GM12878 (cell line): ENCODE measurements around the gene AHNAK. TPM values are rescaled to one million over a fixed set of nuclear protein-coding genes. Genes with fewer than 3 reads are reported as not detected.
"Not testable (repeated sequence)": the region's sequence is repeated elsewhere in the genome, so short reads cannot be mapped to it uniquely, and the experiment has no call there.

Experiments
- ATAC-seq: fragments of 200-7000 bp; cut with Tn5 transposase; 3 replicates; pipeline ENCODE4 v1.9.1; 2020; ENCODE audit warnings: mild to moderate bottlenecking, moderate library complexity
- BruUV-seq: library from RNA; stranded (reverse); fragments of 400-500 nt; replicated peaks from 2 replicates; lab custom pipeline; 2021; lab: Mats Ljungman, UMichigan
- CTCF ChIA-PET: fragments of 300-600 bp; sonication (Branson Sonifier 250); formaldehyde crosslinking; extraction: SDS; loops from one replicate; lab custom pipeline; 2021; ENCODE audit warnings: inconsistent platforms; lab: Yijun Ruan, JAX
- POLR2A ChIA-PET: fragments of 350-600 bp; formaldehyde crosslinking; extraction: SDS; loops from one replicate; lab custom pipeline; 2021; ENCODE audit warnings: inconsistent platforms; lab: Charles Lee
- RAD21 ChIA-PET: fragments of 300-600 bp; sonication (Branson Sonifier 250); formaldehyde crosslinking; loops from one replicate; lab custom pipeline; 2023; ENCODE audit warnings: antibody characterized with exemption; ENCODE audit not compliant: unreplicated experiment; lab: Charles Lee
- SMC1A ChIA-PET: fragments of 300-600 bp; sonication (Branson Sonifier 250); formaldehyde crosslinking; loops from one replicate; lab custom pipeline; 2023; ENCODE audit not compliant: unreplicated experiment, uncharacterized antibody; lab: Charles Lee
- DNase-seq: peaks from one replicate; pipeline ENCODE4 v3.0.0-alpha.2; 2011; ENCODE audit warnings: low read depth, low spot score
- FAIRE-seq: peaks from 3 replicates; lab custom pipeline; 2011; peaks lifted over from hg19 to GRCh38; lab: Jason Lieb, UNC
- H2AFZ ChIP-seq: 2 replicates; pipeline ENCODE4 v1.6.0; 2011; ENCODE audit warnings: low read depth, low read length, control low read depth; ENCODE audit not compliant: control insufficient read depth
- H3K27ac ChIP-seq: 2 replicates; pipeline ENCODE4 v1.5.1; 2011; ENCODE audit warnings: control low read depth; ENCODE audit not compliant: control insufficient read depth, insufficient read depth
- H3K27me3 ChIP-seq, 2 experiments: replicated peaks in 1 of 2; 2 replicates each; pipeline versions ENCODE4 v1.6.0 to v1.6.1; 2011; ENCODE audit warnings: low read length in 1 of 2; ENCODE audit not compliant: control insufficient read depth in 2 of 2, insufficient read depth in 2 of 2
- H3K36me3 ChIP-seq, 2 experiments: 2 replicates each; pipeline ENCODE4 v1.5.1; 2011; ENCODE audit warnings: low read length in 1 of 2; ENCODE audit not compliant: control insufficient read depth in 2 of 2, insufficient read depth in 2 of 2
- H3K4me1 ChIP-seq: 2 replicates; pipeline ENCODE4 v1.6.1; 2011; ENCODE audit warnings: mild to moderate bottlenecking, low read length, moderate library complexity, mixed read lengths; ENCODE audit not compliant: control insufficient read depth, insufficient read depth
- H3K4me2 ChIP-seq: 2 replicates; pipeline ENCODE4 v1.6.0; 2011; ENCODE audit warnings: control low read depth; ENCODE audit not compliant: control insufficient read depth, insufficient read depth
- H3K4me3 ChIP-seq: fragments of 200-600 bp; sonication (generic); 2 replicates; pipeline ENCODE4 v1.5.1; 2016
- H3K79me2 ChIP-seq: 2 replicates; pipeline ENCODE4 v1.6.0; 2011; ENCODE audit warnings: low read length; ENCODE audit not compliant: control insufficient read depth, insufficient read depth
- H3K9ac ChIP-seq: 2 replicates; pipeline ENCODE4 v1.8.0; 2011; ENCODE audit warnings: low read length, control low read depth, mixed read lengths; ENCODE audit not compliant: control insufficient read depth, insufficient read depth
- H3K9me3 ChIP-seq: replicated peaks from 3 replicates; pipeline ENCODE4 v1.5.1; 2011; ENCODE audit warnings: mild to moderate bottlenecking, low read length; ENCODE audit not compliant: control insufficient read depth, insufficient read depth
- H4K20me1 ChIP-seq: 2 replicates; pipeline ENCODE4 v1.6.0; 2011; ENCODE audit not compliant: control insufficient read depth, insufficient read depth
- BMI1 ChIP-seq: fragments of 450-650 bp; IDR thresholded peaks from 2 replicates; pipeline ENCODE4 v1.6.1; 2016; ENCODE audit warnings: mild to moderate bottlenecking, moderate library complexity, borderline replicate concordance
- HDAC2 ChIP-seq: fragments of 200-600 bp; sonication (generic); IDR thresholded peaks from 2 replicates; pipeline ENCODE4 v1.6.1; 2017
- MEF2B ChIP-seq: fragments of 450-650 bp; IDR thresholded peaks from 2 replicates; pipeline ENCODE4 v1.6.1; 2018; ENCODE audit warnings: mild to moderate bottlenecking, moderate library complexity; ENCODE audit not compliant: partially characterized antibody, poor library complexity, severe bottlenecking
- MXI1 ChIP-seq: fragments of 150-350 bp; IDR thresholded peaks from 2 replicates; pipeline ENCODE4 v1.6.1; 2011; ENCODE audit warnings: low read depth, mild to moderate bottlenecking, inconsistent platforms, low read length, improper control_type of control experiment
- NR2C2 ChIP-seq: IDR thresholded peaks from 2 replicates; pipeline ENCODE4 v1.6.1; 2011; ENCODE audit warnings: borderline replicate concordance, low read depth; ENCODE audit not compliant: control insufficient read depth, insufficient read length
- YY1 ChIP-seq: IDR thresholded peaks from 2 replicates; pipeline ENCODE4 v1.6.1; 2011; ENCODE audit warnings: low read depth, mild to moderate bottlenecking, low read length
- WGBS: methylation state at CpG from one replicate; pipeline ENCODE4 v1.1.6; 2016; ENCODE audit warnings: low lambda C conversion rate; ENCODE audit not compliant: insufficient replicate concordance, insufficient coverage; ENCODE audit errors: missing lambda C conversion rate; 5-methylcytosine and 5-hydroxymethylcytosine counted together
- in situ Hi-C: fragments of 300-500 bp; cut with MboI; formaldehyde crosslinking; loops from 9 replicates; pipeline ENCODE4 v1.14.3; 2018; ENCODE audit warnings: mixed read lengths
- intact Hi-C: fragments of 100-400 bp; cut with micrococcal nuclease; formaldehyde crosslinking; loops from one replicate; pipeline ENCODE4 v1.14.2; 2022; ENCODE audit not compliant: unreplicated experiment
- polyA plus RNA-seq, 11 experiments: library from polyadenylated mRNA; depleted of rRNA in 4 of 11; unstranded in 6 of 11; stranded (reverse) in 5 of 11; fragments of >200 nt; fragmentation: Nextera tagmentation in 4 of 11; fragmentation: Illumina TruSeq in 1 of 11; extraction: Ambion mirVana in 4 of 11; extraction: Trizol in 1 of 11; gene quantifications; 1 replicate in 1 of 11; 2 replicates in 10 of 11; pipeline versions ENCODE4 v1.2.1 to v1.2.3, GENCODE V29; 2011 to 2016; ENCODE audit warnings: inconsistent platforms in 2 of 11, missing spikeins in 2 of 11, low read depth in 1 of 11
- total RNA-seq, 4 experiments: library from RNA; depleted of rRNA in 3 of 4; stranded (reverse); fragments of >200 nt in 3 of 4; fragmentation: Illumina TruSeq in 1 of 4; extraction: Trizol in 1 of 4; gene quantifications; 2 replicates each; pipeline versions ENCODE4 v1.2.1 to v1.2.3, GENCODE V29; 2013 to 2021
- TF ChIP-seq, protein P1 (sequence below): fragments of 450-650 bp; IDR thresholded peaks from 2 replicates; pipeline ENCODE4 v1.6.1; 2016; ENCODE audit warnings: mild to moderate bottlenecking

The AHNAK gene
- total and polyA plus RNA-seq, 10 of the 15 experiments (the other 5 are each of a cell fraction or from before 2014, with no cell fraction given), result 0.76 to 90.3 (median 19.4) TPM

DNA sequence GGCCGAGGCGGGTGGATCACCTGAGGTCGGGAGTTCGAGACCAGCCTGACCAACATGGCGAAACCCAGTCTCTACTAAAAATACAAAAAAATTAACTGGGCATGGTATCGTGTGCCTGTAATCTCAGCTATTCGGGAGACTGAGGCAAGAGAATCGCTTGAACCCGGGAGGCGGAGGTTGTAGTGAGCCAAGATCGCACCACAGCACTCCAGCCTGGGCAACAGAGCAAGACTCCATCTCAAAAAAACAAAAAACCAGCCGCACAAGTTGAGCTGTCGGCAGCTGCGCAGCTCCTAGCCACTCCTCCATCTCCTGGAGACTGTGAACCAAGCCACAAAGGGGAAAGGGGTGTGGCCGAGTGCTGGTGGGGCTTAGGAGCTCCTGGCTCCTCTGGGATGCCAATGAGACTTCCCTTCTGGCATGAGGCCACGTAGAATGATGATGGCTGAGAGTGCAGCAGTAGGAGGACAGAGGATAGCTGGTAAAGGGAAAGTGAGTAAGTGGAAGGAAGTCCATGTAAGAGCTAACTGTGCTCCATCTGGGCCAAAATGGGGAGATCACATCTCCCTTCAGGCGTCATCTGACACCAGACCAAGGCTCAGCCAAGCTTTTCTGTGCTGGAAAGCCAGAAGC is 47.2 kb downstream of the AHNAK start:
- ATAC-seq, intact Hi-C loops, H3K4me2 ChIP-seq, H4K20me1 ChIP-seq, H3K27me3 ChIP-seq, H3K4me1 ChIP-seq, H3K27ac ChIP-seq, H3K79me2 ChIP-seq, BruUV-seq, H3K9me3 ChIP-seq, DNase-seq, FAIRE-seq, H3K4me3 ChIP-seq, H3K9ac ChIP-seq, H3K36me3 ChIP-seq, in situ Hi-C loops, H2AFZ ChIP-seq: not testable (repeated sequence)
- SMC1A ChIA-PET, result interaction anchor here (1.0 to 4.6 kb wide), 3 partner anchors 13 to 60 kb away, joined by 3 to 22 read pairs (median 20); no protein-coding TSS in a partner anchor
- WGBS, result 50% methylated on average over 17 of the region's 17 CpGs
- POLR2A ChIA-PET, result interaction anchor here (0.7 kb wide), 1 partner anchor 41 kb away, joined by 3 read pairs; no protein-coding TSS in a partner anchor
- CTCF ChIA-PET, result interaction anchor here (4.8 to 5.8 kb wide), 2 partner anchors 43 to 60 kb away, joined by 28 to 52 read pairs; no protein-coding TSS in a partner anchor
- RAD21 ChIA-PET, result interaction anchor here (0.7 to 2.2 kb wide), 6 partner anchors 11 to 92 kb away, joined by 3 to 13 read pairs (median 4); partner anchors contain the start of gene TUT1

DNA sequence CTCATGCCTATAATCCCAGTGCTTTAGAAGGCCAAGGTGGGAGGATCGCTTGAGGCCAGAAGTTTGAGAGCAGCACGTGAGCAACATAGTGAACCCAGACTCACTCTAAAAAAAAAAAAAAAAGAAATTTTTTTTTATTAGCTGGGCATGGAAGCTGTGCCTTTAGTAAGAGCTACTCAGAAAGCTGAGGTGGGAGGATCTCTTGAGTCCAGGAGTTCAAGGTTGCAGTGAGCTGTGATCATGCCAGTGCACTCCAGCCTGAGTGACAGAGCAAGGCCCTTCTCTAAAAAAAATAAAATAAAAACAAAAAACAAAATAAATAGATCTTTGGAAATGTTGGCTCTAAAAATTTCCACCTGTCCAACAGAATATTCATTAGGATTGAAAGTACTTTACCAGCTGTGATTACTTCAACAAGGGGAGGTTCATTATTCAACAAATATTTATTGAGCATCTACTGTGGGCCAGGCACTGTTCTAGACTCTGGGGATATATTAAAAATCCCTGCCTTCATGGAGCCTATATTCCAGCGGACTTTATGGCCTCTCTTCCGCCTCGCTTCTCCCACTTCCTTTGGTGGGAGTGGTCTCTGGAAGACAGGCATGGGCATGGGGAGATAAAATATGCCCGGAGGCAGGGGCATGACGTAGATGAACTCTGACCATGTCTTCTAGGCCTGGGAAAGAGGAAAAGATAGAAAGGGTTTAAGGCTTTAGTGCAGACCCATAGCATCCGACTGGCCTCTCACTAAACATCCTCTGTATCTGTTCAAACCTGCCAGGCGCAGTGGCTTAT is 47.9 kb downstream of the AHNAK start:
- FAIRE-seq, result no peak
- intact Hi-C loops (no loop called here), in situ Hi-C loops (no loop called here)
- Histone ChIP-seq H2AFZ (no peak overlapping the region), H3K9ac (no peak overlapping the region), H3K4me3 (no peak overlapping the region), H4K20me1 (no peaks in the 10 kb centered on the region), H3K27me3 (peaks cover 0 to 5% of the 10 kb centered on the region in 2 experiments; a peak in 1 of 4 replicates), H3K9me3 (no peaks in the 10 kb centered on the region), H3K4me2 (no peak overlapping the region), H3K4me1 (no peaks in the 10 kb centered on the region), H3K36me3 (no peaks in the 10 kb centered on the region), H3K27ac (no peak overlapping the region), H3K79me2 (no peaks in the 10 kb centered on the region)
- 63% methylated on average over 9 of the region's 9 CpGs for WGBS
- no peak for ATAC-seq
- no peak for DNase-seq
- SMC1A ChIA-PET, result interaction anchor here (1.0 to 4.6 kb wide), 3 partner anchors 44 to 60 kb away, joined by 3 to 22 read pairs (median 20); no protein-coding TSS in a partner anchor
- POLR2A ChIA-PET, result interaction anchor here (1.0 kb wide), 1 partner anchor 77 kb away, joined by 6 read pairs; no protein-coding TSS in a partner anchor
- no TSS peak for BruUV-seq
- TF ChIP-seq HDAC2 (no peak), YY1 (no peak), NR2C2 (no peak), BMI1 (no peak), MEF2B (no peak), MXI1 (no peak)
- TF ChIP-seq, protein P1, sequence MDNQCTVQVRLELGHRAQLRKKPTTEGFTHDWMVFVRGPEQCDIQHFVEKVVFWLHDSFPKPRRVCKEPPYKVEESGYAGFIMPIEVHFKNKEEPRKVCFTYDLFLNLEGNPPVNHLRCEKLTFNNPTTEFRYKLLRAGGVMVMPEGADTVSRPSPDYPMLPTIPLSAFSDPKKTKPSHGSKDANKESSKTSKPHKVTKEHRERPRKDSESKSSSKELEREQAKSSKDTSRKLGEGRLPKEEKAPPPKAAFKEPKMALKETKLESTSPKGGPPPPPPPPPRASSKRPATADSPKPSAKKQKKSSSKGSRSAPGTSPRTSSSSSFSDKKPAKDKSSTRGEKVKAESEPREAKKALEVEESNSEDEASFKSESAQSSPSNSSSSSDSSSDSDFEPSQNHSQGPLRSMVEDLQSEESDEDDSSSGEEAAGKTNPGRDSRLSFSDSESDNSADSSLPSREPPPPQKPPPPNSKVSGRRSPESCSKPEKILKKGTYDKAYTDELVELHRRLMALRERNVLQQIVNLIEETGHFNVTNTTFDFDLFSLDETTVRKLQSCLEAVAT, result no peak
- RAD21 ChIA-PET, result interaction anchor here (1.1 to 2.6 kb wide), 4 partner anchors 12 to 62 kb away, joined by 3 to 14 read pairs (median 9); no protein-coding TSS in a partner anchor
- CTCF ChIA-PET, result interaction anchor here (0.7 to 5.8 kb wide), 8 partner anchors 16 to 93 kb away, joined by 3 to 52 read pairs (median 3); partner anchors contain the start of gene TUT1
